Mesothelial cell of epicardium (in vitro differentiated cells): ENCODE data around the gene LYSMD2. TPM values are rescaled to one million over a fixed set of nuclear protein-coding genes. Genes with fewer than 3 reads are reported as not detected.

Experiments used
- DNase-seq, 2 experiments: peaks; one replicate each; pipeline ENCODE4 v3.0.0; 2021; ENCODE audit warnings: low spot score in 2 of 2; ENCODE audit not compliant: unreplicated experiment in 2 of 2
- H3K27ac Mint-ChIP-seq: 2 replicates; pipeline ENCODE4 v1.8.0; 2021; ENCODE audit warnings: mixed read lengths
- H3K27me3 Mint-ChIP-seq: 2 replicates; pipeline ENCODE4 v1.8.0; 2021; ENCODE audit warnings: low read depth, mixed read lengths
- H3K36me3 Mint-ChIP-seq: 2 replicates; pipeline ENCODE4 v1.8.0; 2021; ENCODE audit warnings: mixed read lengths
- H3K4me1 Mint-ChIP-seq: 2 replicates; pipeline ENCODE4 v1.8.0; 2021; ENCODE audit warnings: mixed read lengths
- H3K4me3 Mint-ChIP-seq: 2 replicates; pipeline ENCODE4 v1.8.0; 2021; ENCODE audit warnings: mild to moderate bottlenecking, moderate library complexity, mixed read lengths
- H3K9me3 Mint-ChIP-seq: 2 replicates; pipeline ENCODE4 v1.8.0; 2021; ENCODE audit warnings: mixed read lengths
- CTCF ChIP-seq: fragments of 200-600 bp; sonication (generic); IDR thresholded peaks from one replicate; pipeline ENCODE4 v1.5.0; 2021; ENCODE audit warnings: antibody characterized with exemption; ENCODE audit not compliant: unreplicated experiment
- total RNA-seq: library from RNA; stranded (reverse); gene quantifications from 3 replicates; pipeline ENCODE4 v1.2.1, GENCODE V29; 2021

LYSMD2 gene
- total RNA-seq, 1 donor from 2014 or later = 1.9 TPM

GRCh38 chr15:51776952-51777569, 39.6 kb upstream of the LYSMD2 start:
- Mint-ChIP-seq H3K4me1 (no peaks in the 10 kb centered on the region), H3K27ac (no peak overlapping the region), H3K4me3 (no peak overlapping the region), H3K27me3 (no peaks in the 10 kb centered on the region), H3K36me3 (peaks cover 3% of the 10 kb centered on the region), H3K9me3 (peaks cover 2% of the 10 kb centered on the region)
- peak; percentile 58 for TF ChIP-seq CTCF
- peak; percentile 29 to 64 for DNase-seq

GRCh38 chr15:51775967-51776816, 38.7 kb upstream of the LYSMD2 start:
- Mint-ChIP-seq H3K27me3 (no peaks in the 10 kb centered on the region), H3K4me3 (no peak overlapping the region), H3K9me3 (no peaks in the 10 kb centered on the region), H3K36me3 (peaks cover 1% of the 10 kb centered on the region), H3K27ac (no peak overlapping the region), H3K4me1 (no peaks in the 10 kb centered on the region)
- TF ChIP-seq CTCF = peak; percentile 70
- peak in 1 of 2 experiments; percentile 43 for DNase-seq

- Mint-ChIP-seq H3K36me3 (peaks cover 5% of the 10 kb centered on the region), H3K9me3 (no peaks in the 10 kb centered on the region), H3K27me3 (no peaks in the 10 kb centered on the region), H3K4me3 (no peak overlapping the region), H3K27ac (no peak overlapping the region), H3K4me1 (peaks cover 4% of the 10 kb centered on the region)
- TF ChIP-seq CTCF = no peak
- no peak for DNase-seq
Observed at GRCh38 chr15:51774916-51775315, 37.5 kb upstream of the LYSMD2 start.

GRCh38 chr15:51771773-51772172, 34.3 kb upstream of the LYSMD2 start:
- no peaks in the 10 kb centered on the region for H3K27me3 Mint-ChIP-seq
- no peak overlapping the region for H3K27ac Mint-ChIP-seq
- no peaks in the 10 kb centered on the region for H3K9me3 Mint-ChIP-seq
- H3K4me3 Mint-ChIP-seq = no peak overlapping the region
- no peak for TF ChIP-seq CTCF
- H3K4me1 Mint-ChIP-seq = peaks cover 4% of the 10 kb centered on the region
- no peak for DNase-seq
- peaks cover 13% of the 10 kb centered on the region for H3K36me3 Mint-ChIP-seq

- no peak for DNase-seq
- Mint-ChIP-seq H3K4me1 (peaks cover 4% of the 10 kb centered on the region), H3K9me3 (no peaks in the 10 kb centered on the region)
Observed at GRCh38 chr15:51770902-51771301, 33.4 kb upstream of the LYSMD2 start.

More at GRCh38 chr15:51770902-51771301, 33.4 kb upstream of the LYSMD2 start:
- H3K27me3 Mint-ChIP-seq = no peaks in the 10 kb centered on the region
- H3K27ac Mint-ChIP-seq = no peak overlapping the region
- no peak for TF ChIP-seq CTCF
- H3K36me3 Mint-ChIP-seq = peaks cover 12% of the 10 kb centered on the region
- no peak overlapping the region for H3K4me3 Mint-ChIP-seq
